Bronchial epithelial cell (primary cell): Measurements from ENCODE around the gene EXOC6B. TPM values are rescaled to one million over a fixed set of nuclear protein-coding genes. Genes with fewer than 3 reads are reported as not detected.

ENCODE experiments used
- DNase-seq: peaks from one replicate; pipeline ENCODE4 v3.0.0-alpha.2; 2010; ENCODE audit warnings: low read depth
- FAIRE-seq: peaks from 2 replicates; lab custom pipeline; 2011; peaks lifted over from hg19 to GRCh38; lab: Jason Lieb, UNC
- H3K27me3 ChIP-seq: 2 replicates; pipeline ENCODE4 v1.5.1; 2011; ENCODE audit warnings: low read length; ENCODE audit not compliant: control insufficient read depth, insufficient read depth
- H3K36me3 ChIP-seq: 2 replicates; pipeline ENCODE4 v1.5.1; 2011; ENCODE audit warnings: low read length; ENCODE audit not compliant: control insufficient read depth, insufficient read depth
- H3K4me3 ChIP-seq: 2 replicates; pipeline ENCODE4 v1.5.1; 2011; ENCODE audit warnings: mild to moderate bottlenecking, low read depth, low read length, control low read depth
- total RNA-seq: library from RNA; depleted of rRNA; stranded (reverse); fragments of >200 nt; gene quantifications from 2 replicates; pipeline ENCODE4 v1.2.1, GENCODE V29; 2014
- TF ChIP-seq, protein P1 (sequence below): IDR thresholded peaks from 2 replicates; pipeline ENCODE4 v1.5.1; 2011; ENCODE audit warnings: mild to moderate bottlenecking, moderate library complexity, low read length, control low read depth, inconsistent platforms; ENCODE audit not compliant: insufficient read depth, severe bottlenecking

The EXOC6B gene
- total RNA-seq, 1 donor from 2014 or later = 26.9 TPM

GRCh38 chr2:72142570-72143440, 683.0 kb downstream of the EXOC6B start:
- FAIRE-seq (no peak), DNase-seq (no peak)
- Histone ChIP-seq H3K36me3 (no peaks in the 10 kb centered on the region), H3K27me3 (peaks cover 22% of the 10 kb centered on the region), H3K4me3 (no peak overlapping the region)
- TF ChIP-seq, protein P1, sequence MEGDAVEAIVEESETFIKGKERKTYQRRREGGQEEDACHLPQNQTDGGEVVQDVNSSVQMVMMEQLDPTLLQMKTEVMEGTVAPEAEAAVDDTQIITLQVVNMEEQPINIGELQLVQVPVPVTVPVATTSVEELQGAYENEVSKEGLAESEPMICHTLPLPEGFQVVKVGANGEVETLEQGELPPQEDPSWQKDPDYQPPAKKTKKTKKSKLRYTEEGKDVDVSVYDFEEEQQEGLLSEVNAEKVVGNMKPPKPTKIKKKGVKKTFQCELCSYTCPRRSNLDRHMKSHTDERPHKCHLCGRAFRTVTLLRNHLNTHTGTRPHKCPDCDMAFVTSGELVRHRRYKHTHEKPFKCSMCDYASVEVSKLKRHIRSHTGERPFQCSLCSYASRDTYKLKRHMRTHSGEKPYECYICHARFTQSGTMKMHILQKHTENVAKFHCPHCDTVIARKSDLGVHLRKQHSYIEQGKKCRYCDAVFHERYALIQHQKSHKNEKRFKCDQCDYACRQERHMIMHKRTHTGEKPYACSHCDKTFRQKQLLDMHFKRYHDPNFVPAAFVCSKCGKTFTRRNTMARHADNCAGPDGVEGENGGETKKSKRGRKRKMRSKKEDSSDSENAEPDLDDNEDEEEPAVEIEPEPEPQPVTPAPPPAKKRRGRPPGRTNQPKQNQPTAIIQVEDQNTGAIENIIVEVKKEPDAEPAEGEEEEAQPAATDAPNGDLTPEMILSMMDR = no peak

DNA sequence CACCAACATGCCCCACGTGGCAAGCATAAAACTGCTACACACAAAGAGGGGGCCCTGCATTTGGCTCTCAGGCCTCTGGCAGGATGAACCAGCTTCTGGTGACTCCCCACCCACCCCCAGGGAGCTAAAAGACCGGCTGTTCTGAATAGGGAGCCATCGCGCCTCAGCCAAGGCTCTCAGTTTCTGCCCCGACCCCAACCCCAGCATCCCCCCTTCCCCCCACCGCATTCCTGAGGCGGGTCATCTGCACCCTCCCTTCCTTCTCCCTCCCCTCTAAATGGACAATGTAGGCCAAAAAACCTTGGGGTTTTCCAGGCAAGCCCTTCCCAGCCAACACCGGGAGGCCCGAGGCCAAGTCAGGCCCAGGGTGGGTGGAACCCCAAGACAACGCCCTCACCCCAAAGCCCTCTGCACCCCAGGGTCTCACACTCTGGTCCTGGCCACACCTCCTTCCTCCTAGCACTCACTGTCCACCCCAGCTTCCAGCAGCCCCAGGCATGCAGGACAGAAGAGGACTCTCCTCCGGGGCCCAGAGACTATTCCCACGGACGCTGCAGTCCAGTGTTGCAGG, 683.9 kb downstream of the EXOC6B start:
- TF ChIP-seq, protein P1 = no peak
- FAIRE-seq (no peak), DNase-seq (no peak)
- Histone ChIP-seq H3K4me3 (no peak overlapping the region), H3K27me3 (peaks cover 15% of the 10 kb centered on the region), H3K36me3 (no peaks in the 10 kb centered on the region)

DNA sequence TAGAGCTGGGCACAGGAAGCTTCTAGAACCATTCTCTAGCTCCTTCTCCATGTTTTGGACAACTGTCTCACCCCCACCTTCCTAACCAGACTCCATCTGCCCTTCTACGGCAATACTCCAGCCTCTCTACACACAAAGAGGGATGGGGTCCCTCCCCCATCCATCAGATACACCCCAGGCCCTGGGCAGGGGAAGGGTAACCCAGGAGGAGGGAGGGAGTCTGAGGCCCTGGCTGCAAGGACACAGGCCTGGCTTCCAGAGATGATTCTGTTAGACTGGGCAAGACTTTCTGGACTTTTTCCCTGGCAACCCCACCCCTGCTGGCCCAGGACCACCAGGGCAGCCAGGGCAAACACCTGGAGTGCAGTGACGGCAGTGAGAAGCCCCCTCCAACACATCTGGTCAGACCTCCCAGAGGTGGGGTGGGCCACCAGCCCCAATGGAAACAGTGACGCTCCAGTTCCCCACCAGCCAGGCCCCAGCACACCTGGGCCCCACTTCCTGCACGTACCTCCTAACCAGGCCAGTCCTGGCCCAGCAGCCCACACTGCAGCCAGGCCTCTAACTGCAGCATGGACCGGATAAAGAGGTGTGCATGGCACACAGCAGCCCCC, 684.7 kb downstream of the EXOC6B start:
- H3K27me3 ChIP-seq = peaks cover 7% of the 10 kb centered on the region
- no peak overlapping the region for H3K4me3 ChIP-seq
- DNase-seq (no peak), FAIRE-seq (no peak)
- H3K36me3 ChIP-seq = no peaks in the 10 kb centered on the region
- TF ChIP-seq, protein P1 = no peak

DNA sequence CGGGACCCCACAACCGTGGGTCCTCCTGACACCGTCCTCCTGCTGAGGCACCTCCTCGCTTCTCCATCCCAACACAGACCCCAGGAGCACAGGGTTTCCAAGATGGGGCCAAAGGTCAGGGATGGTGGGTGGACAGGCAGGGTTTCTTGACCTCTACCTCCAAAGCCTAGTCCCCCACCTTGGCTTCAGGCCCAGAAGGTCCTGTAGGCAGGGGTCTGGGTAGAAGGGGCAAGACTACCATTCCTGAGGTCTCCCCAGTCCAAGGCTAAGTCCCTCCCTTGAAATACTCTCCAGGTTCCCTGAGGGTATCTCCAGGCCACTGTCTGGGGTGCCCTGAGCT, 685.2 kb downstream of the EXOC6B start:
- H3K36me3 ChIP-seq = no peaks in the 10 kb centered on the region
- FAIRE-seq = no peak
- no peak overlapping the region for H3K4me3 ChIP-seq
- DNase-seq = no peak
- TF ChIP-seq, protein P1 = no peak
- peaks cover 7% of the 10 kb centered on the region for H3K27me3 ChIP-seq

GRCh38 chr2:72139874-72140620, 685.8 kb downstream of the EXOC6B start:
- DNase-seq = no peak
- peaks cover 4% of the 10 kb centered on the region for H3K27me3 ChIP-seq
- TF ChIP-seq, protein P1 = no peak
- no peaks in the 10 kb centered on the region for H3K36me3 ChIP-seq
- no peak overlapping the region for H3K4me3 ChIP-seq
- peak; percentile 58 for FAIRE-seq
